Left lung (tissue), 10 donors: ENCODE results near the gene CUEDC1. TPM values are rescaled to one million over a fixed set of nuclear protein-coding genes. Genes with fewer than 3 reads are reported as not detected.

ENCODE experiments used
- ATAC-seq: fragments of 200-7000 bp; cut with Tn5 transposase; one replicate; pipeline ENCODE4 v1.9.1; 2020; ENCODE audit warnings: moderate library complexity
- DNase-seq, 4 donors: peaks; one replicate each; pipeline ENCODE4 v3.0.0-alpha.2; 2013 to 2020
- H3K27ac ChIP-seq, 2 donors: fragments of 200-600 bp; sonication (generic) in 1 of 2; one replicate each; pipeline versions ENCODE4 v1.5.0 to v1.8.0; 2020 to 2021
- H3K27me3 ChIP-seq, 2 donors: fragments of 200-600 bp; sonication (generic) in 1 of 2; one replicate each; pipeline versions ENCODE4 v1.5.0 to v1.8.0; 2020 to 2021
- H3K36me3 ChIP-seq, 2 donors: fragments of 200-600 bp; sonication (generic) in 1 of 2; one replicate each; pipeline versions ENCODE4 v1.5.0 to v1.8.0; 2020 to 2021
- H3K4me1 ChIP-seq, 2 donors: fragments of 200-600 bp; one replicate each; pipeline ENCODE4 v1.8.0; 2021
- H3K4me3 ChIP-seq, 2 donors: fragments of 200-600 bp; sonication (generic) in 1 of 2; one replicate each; pipeline versions ENCODE4 v1.5.0 to v1.8.0; 2020 to 2021; ENCODE audit warnings: mild to moderate bottlenecking in 1 of 2
- H3K9me3 ChIP-seq, 2 donors: fragments of 200-600 bp; sonication (generic) in 1 of 2; one replicate each; pipeline versions ENCODE4 v1.5.0 to v1.8.0; 2020 to 2021
- intact Hi-C, 2 donors: fragments of 100-400 bp; cut with DNase I; formaldehyde crosslinking; loops; one replicate each; pipeline versions ENCODE4 v1.11.2 to v1.14.2; 2022
- polyA plus RNA-seq, 6 donors: library from polyadenylated mRNA; unstranded; fragments of 120-200 nt; gene quantifications; one replicate each; pipeline ENCODE4 v1.2.1, GENCODE V29; 2013; ENCODE audit not compliant: insufficient read length in 6 of 6
- total RNA-seq, 2 donors: library from RNA; stranded (reverse); fragmentation: NEBNext Ultra II Directional; extraction: Animal tissue kit (Norgen Biotek cat#: 25700); gene quantifications; one replicate each; pipeline ENCODE4 v1.2.1, GENCODE V29; 2021
- TF ChIP-seq, protein P1 (sequence below), 2 donors: fragments of 200-600 bp; sonication (generic) in 1 of 2; IDR thresholded peaks; one replicate each; pipeline versions ENCODE4 v1.5.0 to v1.8.0; 2021; ENCODE audit warnings: antibody characterized with exemption in 2 of 2
- donor health status: DM: no; HTN: yes; CAD: no.
- donor health status: DM: no; HTN: no; CAD: no.

The CUEDC1 gene
- total and polyA plus RNA-seq, 8 donors: 38.2 to 47.7 (median 42.6) TPM

DNA sequence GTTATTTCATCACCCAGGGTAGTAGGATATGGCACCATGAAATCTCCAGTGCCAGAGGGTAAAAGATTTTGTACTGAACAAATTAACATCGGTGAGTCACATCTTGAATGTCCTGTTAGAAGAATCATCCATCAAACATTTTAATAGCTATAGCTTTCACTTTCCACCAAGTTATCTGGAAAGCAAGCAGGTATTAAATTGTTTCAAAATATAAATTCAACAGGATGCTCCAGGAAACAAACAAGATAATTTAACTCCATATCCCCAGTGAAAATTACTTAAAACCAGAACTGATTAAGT is 30.4 kb upstream of the CUEDC1 start:
- H3K4me3 ChIP-seq: peak overlapping the region in 1 of 2 donors; percentile 96
- peak overlapping the region in 1 of 2 donors; percentile 39 for H3K27ac ChIP-seq
- ATAC-seq: no peak
- peaks cover 0 to 21% of the 10 kb centered on the region in 2 donors for H3K36me3 ChIP-seq
- no peaks in the 10 kb centered on the region for H3K27me3 ChIP-seq
- TF ChIP-seq, protein P1, sequence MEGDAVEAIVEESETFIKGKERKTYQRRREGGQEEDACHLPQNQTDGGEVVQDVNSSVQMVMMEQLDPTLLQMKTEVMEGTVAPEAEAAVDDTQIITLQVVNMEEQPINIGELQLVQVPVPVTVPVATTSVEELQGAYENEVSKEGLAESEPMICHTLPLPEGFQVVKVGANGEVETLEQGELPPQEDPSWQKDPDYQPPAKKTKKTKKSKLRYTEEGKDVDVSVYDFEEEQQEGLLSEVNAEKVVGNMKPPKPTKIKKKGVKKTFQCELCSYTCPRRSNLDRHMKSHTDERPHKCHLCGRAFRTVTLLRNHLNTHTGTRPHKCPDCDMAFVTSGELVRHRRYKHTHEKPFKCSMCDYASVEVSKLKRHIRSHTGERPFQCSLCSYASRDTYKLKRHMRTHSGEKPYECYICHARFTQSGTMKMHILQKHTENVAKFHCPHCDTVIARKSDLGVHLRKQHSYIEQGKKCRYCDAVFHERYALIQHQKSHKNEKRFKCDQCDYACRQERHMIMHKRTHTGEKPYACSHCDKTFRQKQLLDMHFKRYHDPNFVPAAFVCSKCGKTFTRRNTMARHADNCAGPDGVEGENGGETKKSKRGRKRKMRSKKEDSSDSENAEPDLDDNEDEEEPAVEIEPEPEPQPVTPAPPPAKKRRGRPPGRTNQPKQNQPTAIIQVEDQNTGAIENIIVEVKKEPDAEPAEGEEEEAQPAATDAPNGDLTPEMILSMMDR (IDR thresholded peaks at IDR 0.05): no peak
- intact Hi-C loops: no loop called here
- peaks cover 16 to 71% of the 10 kb centered on the region in 2 donors for H3K4me1 ChIP-seq
- no peaks in the 10 kb centered on the region for H3K9me3 ChIP-seq
- no peak for DNase-seq

DNA sequence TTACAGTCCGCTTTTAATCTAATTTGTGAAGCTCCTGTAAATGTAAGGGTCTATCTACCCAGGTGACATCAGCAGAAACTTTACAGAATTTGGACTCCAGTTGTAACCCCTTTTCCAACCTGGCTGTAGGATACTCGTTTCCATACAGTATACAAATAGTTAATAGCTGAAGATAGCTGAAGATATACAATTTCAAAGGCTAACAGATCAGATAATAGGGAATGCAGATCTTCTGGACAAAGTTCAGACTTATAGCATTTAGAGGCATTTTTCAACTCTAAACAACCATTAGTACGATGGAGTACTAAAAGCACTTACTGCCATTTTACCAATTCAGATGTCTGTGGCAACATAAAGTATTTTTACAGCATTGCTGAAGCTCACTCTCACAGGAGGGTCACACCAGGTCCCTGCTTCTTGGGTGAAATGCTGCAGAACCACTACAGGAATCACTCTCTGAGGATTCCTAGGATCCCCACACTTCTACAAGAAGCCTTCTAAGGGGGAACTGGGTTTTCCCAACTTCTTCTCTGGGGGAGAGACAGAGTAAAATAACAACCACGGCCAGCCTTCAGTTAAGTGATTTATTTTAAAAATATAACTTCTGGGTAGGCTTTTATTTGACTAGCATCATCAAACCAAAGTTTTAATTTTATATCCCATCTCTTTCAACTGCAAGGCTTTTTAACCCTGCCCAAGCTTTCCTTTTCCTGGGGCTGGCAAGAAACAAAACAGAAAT is 29.9 kb upstream of the CUEDC1 start:
- Histone ChIP-seq H3K9me3 (no peaks in the 10 kb centered on the region), H3K4me3 (peak overlapping the region in 1 of 2 donors; percentile 96), H3K27me3 (no peaks in the 10 kb centered on the region), H3K36me3 (peaks cover 1 to 26% of the 10 kb centered on the region in 2 donors), H3K4me1 (peaks cover 16 to 71% of the 10 kb centered on the region in 2 donors), H3K27ac (peak overlapping the region in 1 of 2 donors; percentile 39)
- TF ChIP-seq, protein P1 (IDR thresholded peaks at IDR 0.05): no peak
- DNase-seq (no peak), ATAC-seq (no peak)
- intact Hi-C loops: no loop called here

DNA sequence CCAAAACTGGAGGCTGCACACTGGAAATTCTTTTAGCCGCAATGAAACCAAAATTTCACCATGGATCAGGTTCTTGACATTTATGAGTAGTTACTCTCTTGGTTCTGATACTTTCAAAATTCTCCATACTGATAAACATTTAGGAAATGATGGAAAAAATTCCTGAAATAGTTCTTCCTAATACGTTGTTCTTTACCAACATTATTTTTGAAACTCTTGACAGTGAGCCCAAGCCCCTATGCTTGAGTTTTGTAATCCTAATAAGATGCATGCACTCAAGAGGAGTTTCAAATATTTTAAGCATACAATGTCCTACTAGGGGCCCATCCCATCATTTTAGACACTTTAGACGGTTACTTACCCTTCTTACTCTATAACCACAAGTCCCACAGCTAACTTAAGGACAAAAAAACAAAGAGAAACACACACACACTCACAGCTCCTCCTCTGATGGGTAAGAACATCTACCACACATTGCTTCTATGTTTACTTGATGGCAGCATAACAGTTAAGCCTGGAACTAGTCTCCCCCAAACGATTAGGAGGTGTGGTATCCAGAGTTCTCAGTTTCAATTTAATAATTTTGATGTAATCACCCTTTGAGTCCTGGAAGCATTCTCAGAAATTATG is 29.2 kb upstream of the CUEDC1 start:
- Histone ChIP-seq H3K27ac (peak overlapping the region in 1 of 2 donors; percentile 10), H3K9me3 (no peaks in the 10 kb centered on the region), H3K4me3 (no peak overlapping the region), H3K36me3 (peaks cover 4 to 33% of the 10 kb centered on the region in 2 donors), H3K27me3 (no peaks in the 10 kb centered on the region), H3K4me1 (peaks cover 16 to 69% of the 10 kb centered on the region in 2 donors)
- TF ChIP-seq, protein P1 (IDR thresholded peaks at IDR 0.05): no peak
- intact Hi-C loops: no loop called here
- ATAC-seq (no peak), DNase-seq (no peak)

DNA sequence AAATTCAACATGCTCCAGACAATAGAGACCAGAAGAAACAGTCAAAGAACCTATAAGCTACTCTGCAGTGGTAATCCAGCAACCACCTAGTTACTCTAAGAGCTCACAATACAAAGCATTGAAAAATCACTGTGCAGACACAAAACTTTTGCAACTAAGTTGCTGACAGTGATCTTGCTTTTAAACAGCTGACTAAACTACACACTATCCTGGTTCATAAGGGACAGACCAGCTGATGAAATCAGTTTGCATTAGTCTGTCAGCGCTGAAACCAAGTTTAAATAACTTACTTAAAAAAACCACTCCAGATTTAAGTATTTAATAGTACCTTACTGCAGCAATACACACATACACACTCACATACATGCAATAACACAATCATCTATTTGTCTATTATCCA is 28.2 kb upstream of the CUEDC1 start:
- TF ChIP-seq, protein P1 (IDR thresholded peaks at IDR 0.05): no peak
- no peak for DNase-seq
- peaks cover 7 to 42% of the 10 kb centered on the region in 2 donors for H3K36me3 ChIP-seq
- H3K9me3 ChIP-seq: no peaks in the 10 kb centered on the region
- ATAC-seq: no peak
- H3K4me3 ChIP-seq: no peak overlapping the region
- peaks cover 16 to 60% of the 10 kb centered on the region in 2 donors for H3K4me1 ChIP-seq
- H3K27me3 ChIP-seq: no peaks in the 10 kb centered on the region
- H3K27ac ChIP-seq: peak overlapping the region in 1 of 2 donors; percentile 10
- intact Hi-C loops: no loop called here

DNA sequence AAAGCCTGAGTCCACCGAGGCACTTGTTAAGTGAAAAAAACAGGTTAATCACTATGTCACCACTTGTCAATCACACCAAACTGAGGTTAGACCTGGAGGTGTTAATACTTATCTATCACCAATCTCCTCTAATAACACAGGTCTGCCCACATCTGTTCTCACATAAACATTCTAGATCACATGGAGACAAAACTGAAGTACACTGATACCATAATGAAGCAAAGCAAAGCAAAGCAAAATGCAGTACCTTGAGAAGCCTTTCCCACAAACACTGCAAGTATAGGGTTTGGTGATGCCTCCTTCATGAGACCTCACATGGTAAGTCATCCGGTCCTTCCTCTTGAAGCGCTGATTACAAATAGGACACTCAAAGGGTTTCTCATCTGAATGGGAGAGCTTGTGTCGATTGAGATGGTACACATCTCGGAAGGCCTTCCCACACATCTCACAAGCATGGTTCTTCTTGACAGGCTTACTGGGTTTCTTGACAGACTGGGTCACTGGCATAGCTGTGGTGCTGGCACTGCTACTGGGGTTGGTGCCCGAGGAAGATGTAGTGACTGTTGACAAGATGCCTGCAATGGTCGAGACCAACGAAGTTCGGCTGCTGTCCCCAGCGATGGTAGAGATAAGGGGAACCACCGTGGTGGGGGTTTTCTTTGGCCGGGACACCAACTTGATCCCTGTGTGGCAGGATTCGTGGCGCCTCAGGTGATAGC is 27.4 kb upstream of the CUEDC1 start:
- H3K4me3 ChIP-seq: no peak overlapping the region
- ATAC-seq: no peak
- DNase-seq: no peak
- peaks cover 7 to 51% of the 10 kb centered on the region in 2 donors for H3K36me3 ChIP-seq
- intact Hi-C loops: no loop called here
- TF ChIP-seq, protein P1 (IDR thresholded peaks at IDR 0.05): no peak
- no peaks in the 10 kb centered on the region for H3K27me3 ChIP-seq
- no peak overlapping the region for H3K27ac ChIP-seq
- H3K4me1 ChIP-seq: peaks cover 16 to 60% of the 10 kb centered on the region in 2 donors
- H3K9me3 ChIP-seq: no peaks in the 10 kb centered on the region
